Endothelial cell of umbilical vein (primary cell): ENCODE data around the gene TADA1.

ENCODE experiments used
- CTCF ChIP-seq, 2 donors: IDR thresholded peaks; 1 replicate in 1 of 2; 2 replicates in 1 of 2; pipeline ENCODE4 v1.5.1; 2011; ENCODE audit warnings: low read length in 2 of 2, mild to moderate bottlenecking in 2 of 2, moderate library complexity in 2 of 2, control low read depth in 1 of 2, inconsistent platforms in 1 of 2, low read depth in 1 of 2; ENCODE audit not compliant: insufficient read depth in 1 of 2; ENCODE audit errors: extremely low read depth in 1 of 2
- EZH2 ChIP-seq: IDR thresholded peaks from 2 replicates; pipeline ENCODE4 v1.6.1; 2012; ENCODE audit warnings: borderline replicate concordance, low read depth, mild to moderate bottlenecking, moderate library complexity, low read length, inconsistent platforms; ENCODE audit not compliant: severe bottlenecking

- TF ChIP-seq EZH2 = no peak
- no peak for TF ChIP-seq CTCF (IDR thresholded peaks at IDR 0.05; ENCODE audit: extremely low read depth in 1 of 2, insufficient read depth in 1 of 2, low read depth in 1 of 2, low read length in 2 of 2)
These were observed 39.3 kb downstream of the TADA1 start for GRCh38 chr1:166836733-166837132.
